Mesenchymal stem cell (in vitro differentiated cells and primary cell): ENCODE results near the gene RUFY4. TPM values are rescaled to one million over a fixed set of nuclear protein-coding genes. Genes with fewer than 3 reads are reported as not detected.
"Not testable (repeated sequence)": the region's sequence is repeated elsewhere in the genome, so short reads cannot be mapped to it uniquely, and the experiment has no call there.

ENCODE experiments used
- DNase-seq: peaks from one replicate; pipeline ENCODE4 v3.0.0-alpha.2; 2013
- H2AFZ ChIP-seq: one replicate; pipeline ENCODE4 v1.6.1; 2013; ENCODE audit warnings: low read depth, mild to moderate bottlenecking, control low read depth, inconsistent platforms, low read length, moderate library complexity
- H2AK5ac ChIP-seq: 2 replicates; pipeline ENCODE4 v1.6.1; 2013; ENCODE audit warnings: low read length, moderate library complexity, mild to moderate bottlenecking, inconsistent platforms; ENCODE audit not compliant: severe bottlenecking
- H2BK120ac ChIP-seq: one replicate; pipeline ENCODE4 v1.6.1; 2013; ENCODE audit warnings: low read depth, mild to moderate bottlenecking, inconsistent platforms, low read length, moderate library complexity
- H2BK12ac ChIP-seq, 2 experiments: one replicate each; pipeline ENCODE4 v1.6.1; 2013; ENCODE audit warnings: inconsistent platforms in 2 of 2, low read length in 2 of 2, mild to moderate bottlenecking in 2 of 2, moderate library complexity in 2 of 2, control low read depth in 1 of 2
- H2BK15ac ChIP-seq: one replicate; pipeline ENCODE4 v1.6.1; 2013; ENCODE audit warnings: mild to moderate bottlenecking, low read depth, inconsistent platforms; ENCODE audit not compliant: poor library complexity, severe bottlenecking
- H2BK5ac ChIP-seq: 2 replicates; pipeline ENCODE4 v1.6.1; 2013; ENCODE audit warnings: low read depth, mild to moderate bottlenecking, low read length, control low read depth, inconsistent platforms; ENCODE audit not compliant: poor library complexity, severe bottlenecking
- H3K14ac ChIP-seq, 2 experiments: one replicate each; pipeline ENCODE4 v1.6.1; 2013; ENCODE audit warnings: inconsistent platforms in 2 of 2, low read length in 2 of 2, control low read depth in 1 of 2, mild to moderate bottlenecking in 1 of 2, moderate library complexity in 1 of 2
- H3K18ac ChIP-seq, 2 experiments: one replicate each; pipeline ENCODE4 v1.6.1; 2013; ENCODE audit warnings: inconsistent platforms in 2 of 2, low read length in 2 of 2, control low read depth in 1 of 2, low read depth in 1 of 2, mild to moderate bottlenecking in 1 of 2
- H3K23ac ChIP-seq, 2 experiments: one replicate each; pipeline ENCODE4 v1.6.1; 2013; ENCODE audit warnings: inconsistent platforms in 2 of 2, low read length in 2 of 2, mild to moderate bottlenecking in 2 of 2, moderate library complexity in 2 of 2, control low read depth in 1 of 2
- H3K27ac ChIP-seq: 2 replicates; pipeline ENCODE4 v1.5.1; 2013; ENCODE audit warnings: mild to moderate bottlenecking, moderate library complexity, low read length, control low read depth, inconsistent platforms; ENCODE audit not compliant: poor library complexity, severe bottlenecking
- H3K27me3 ChIP-seq, 2 experiments: 2 replicates each; pipeline versions ENCODE4 v1.6.1 to v1.7.0; 2013; ENCODE audit warnings: low read length in 2 of 2, mild to moderate bottlenecking in 2 of 2, moderate library complexity in 2 of 2, control low read depth in 1 of 2, inconsistent platforms in 1 of 2; ENCODE audit not compliant: control insufficient read depth in 1 of 2, insufficient read depth in 1 of 2
- H3K36me3 ChIP-seq, 2 experiments: 2 replicates each; pipeline versions ENCODE4 v1.6.1 to v1.7.0; 2013; ENCODE audit warnings: low read length in 2 of 2, control low read depth in 1 of 2, inconsistent platforms in 1 of 2, low read depth in 1 of 2, mild to moderate bottlenecking in 1 of 2; ENCODE audit not compliant: insufficient read depth in 2 of 2, control insufficient read depth in 1 of 2
- H3K4ac ChIP-seq, 2 experiments: one replicate each; pipeline ENCODE4 v1.6.1; 2013; ENCODE audit warnings: inconsistent platforms in 2 of 2, low read length in 2 of 2, mild to moderate bottlenecking in 2 of 2, moderate library complexity in 2 of 2, control low read depth in 1 of 2, low read depth in 1 of 2
- H3K4me1 ChIP-seq: 2 replicates; pipeline ENCODE4 v1.6.1; 2013; ENCODE audit warnings: low read depth, low read length, control low read depth; ENCODE audit not compliant: control insufficient read depth, insufficient read depth
- H3K4me2 ChIP-seq: 2 replicates; pipeline ENCODE4 v1.6.1; 2013; ENCODE audit warnings: low read length, mild to moderate bottlenecking, inconsistent platforms; ENCODE audit not compliant: poor library complexity, severe bottlenecking
- H3K4me3 ChIP-seq, 2 experiments: 2 replicates each; pipeline versions ENCODE4 v1.5.1 to v1.7.0; 2013; ENCODE audit warnings: low read length in 2 of 2, mild to moderate bottlenecking in 2 of 2, control low read depth in 1 of 2, low read depth in 1 of 2; ENCODE audit not compliant: insufficient read depth in 1 of 2
- H3K79me1 ChIP-seq: replicated peaks from 2 replicates; pipeline ENCODE4 v1.6.1; 2013; ENCODE audit warnings: mild to moderate bottlenecking, control low read depth, low read length, inconsistent platforms; ENCODE audit not compliant: poor library complexity, severe bottlenecking
- H3K9ac ChIP-seq: 2 replicates; pipeline ENCODE4 v1.7.0; 2013; ENCODE audit warnings: mild to moderate bottlenecking, low read length, moderate library complexity
- H3K9me3 ChIP-seq: 2 replicates; pipeline ENCODE4 v1.7.0; 2013; ENCODE audit warnings: mild to moderate bottlenecking, low read length; ENCODE audit not compliant: control insufficient read depth
- H4K8ac ChIP-seq: one replicate; pipeline ENCODE4 v1.6.1; 2013; ENCODE audit warnings: inconsistent platforms, mild to moderate bottlenecking, low read length, moderate library complexity
- H4K91ac ChIP-seq: one replicate; pipeline ENCODE4 v1.6.1; 2013; ENCODE audit warnings: mild to moderate bottlenecking, low read length, inconsistent platforms
- WGBS: methylation state at CpG from one replicate; pipeline ENCODE4 v1.1.7; 2013; ENCODE audit warnings: mixed read lengths; 5-methylcytosine and 5-hydroxymethylcytosine counted together
- polyA plus RNA-seq, 2 experiments: library from polyadenylated mRNA; stranded (reverse); fragments of 200-250 nt; gene quantifications; one replicate each; pipeline ENCODE4 v1.2.3, GENCODE V29; 2013

Gene RUFY4, protein sequence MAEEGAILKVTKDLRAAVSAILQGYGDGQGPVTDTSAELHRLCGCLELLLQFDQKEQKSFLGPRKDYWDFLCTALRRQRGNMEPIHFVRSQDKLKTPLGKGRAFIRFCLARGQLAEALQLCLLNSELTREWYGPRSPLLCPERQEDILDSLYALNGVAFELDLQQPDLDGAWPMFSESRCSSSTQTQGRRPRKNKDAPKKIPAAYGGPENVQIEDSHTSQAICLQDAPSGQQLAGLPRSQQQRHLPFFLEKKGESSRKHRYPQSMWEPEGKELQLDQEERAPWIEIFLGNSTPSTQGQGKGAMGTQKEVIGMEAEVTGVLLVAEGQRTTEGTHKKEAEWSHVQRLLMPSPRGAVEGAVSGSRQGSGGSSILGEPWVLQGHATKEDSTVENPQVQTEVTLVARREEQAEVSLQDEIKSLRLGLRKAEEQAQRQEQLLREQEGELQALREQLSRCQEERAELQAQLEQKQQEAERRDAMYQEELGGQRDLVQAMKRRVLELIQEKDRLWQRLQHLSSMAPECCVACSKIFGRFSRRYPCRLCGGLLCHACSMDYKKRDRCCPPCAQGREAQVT
- polyA plus RNA-seq (2013, experiment 1 of 2) = 0.06 TPM
- not detected for polyA plus RNA-seq (2013, experiment 2 of 2)

DNA sequence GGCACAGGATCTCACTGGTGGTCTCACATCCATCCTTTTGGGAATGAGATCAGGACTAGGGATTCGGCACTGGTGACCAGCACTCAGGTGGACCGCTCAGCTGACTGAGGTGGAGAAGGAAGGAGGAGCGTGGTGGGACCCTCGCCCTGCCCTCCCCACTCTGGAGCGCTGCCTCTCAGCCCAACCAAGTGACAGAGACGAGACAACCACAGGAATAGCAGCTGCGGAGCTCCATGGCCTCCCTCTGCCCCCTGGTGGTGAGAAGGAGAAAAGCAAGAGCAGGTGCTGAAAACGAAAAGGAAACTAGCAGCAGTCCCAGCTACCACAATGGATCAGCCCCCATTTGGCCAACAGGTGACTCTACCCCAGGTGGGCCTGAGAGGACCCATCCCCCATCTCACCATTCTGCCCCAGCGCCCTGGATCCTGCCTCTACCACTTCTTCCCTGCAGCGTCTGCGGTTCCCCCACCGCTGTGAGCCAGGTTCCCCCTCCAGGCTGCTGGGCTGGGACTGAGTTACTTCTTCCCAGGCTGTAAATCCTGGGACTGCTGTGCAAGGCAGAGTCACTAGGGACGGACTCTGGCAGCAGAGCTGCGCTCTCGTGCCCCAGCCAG lies at the start of gene RUFY4:
RUFY4 (plus strand) TSS at position 533 of the 614 bp plus-strand sequence. CDS start 1,353 bp downstream, outside the sequence.
- H3K36me3 ChIP-seq, H3K14ac ChIP-seq, H2AK5ac ChIP-seq, H3K9me3 ChIP-seq, H2BK12ac ChIP-seq, H3K9ac ChIP-seq, H2BK5ac ChIP-seq, H3K27ac ChIP-seq, H2AFZ ChIP-seq, H3K18ac ChIP-seq, H4K91ac ChIP-seq, H2BK120ac ChIP-seq, H3K23ac ChIP-seq, H4K8ac ChIP-seq, H3K79me1 ChIP-seq, H3K4me1 ChIP-seq: not testable (repeated sequence)
- peak within 1 kb of the TSS; percentile 19 for H2BK15ac ChIP-seq
- peak within 1 kb of the TSS; percentile 4 for H3K4me2 ChIP-seq
- peak within 1 kb of the TSS; percentile 1 to 75 for H3K4me3 ChIP-seq
- peak; percentile 89 for DNase-seq
- peak within 1 kb of the TSS in 1 of 2 experiments; percentile 28 for H3K4ac ChIP-seq
- 11% methylated on average over 9 of the region's 15 CpGs for WGBS
- H3K27me3 ChIP-seq = peaks cover 66 to 85% of the 10 kb centered on the region in 2 experiments

DNA sequence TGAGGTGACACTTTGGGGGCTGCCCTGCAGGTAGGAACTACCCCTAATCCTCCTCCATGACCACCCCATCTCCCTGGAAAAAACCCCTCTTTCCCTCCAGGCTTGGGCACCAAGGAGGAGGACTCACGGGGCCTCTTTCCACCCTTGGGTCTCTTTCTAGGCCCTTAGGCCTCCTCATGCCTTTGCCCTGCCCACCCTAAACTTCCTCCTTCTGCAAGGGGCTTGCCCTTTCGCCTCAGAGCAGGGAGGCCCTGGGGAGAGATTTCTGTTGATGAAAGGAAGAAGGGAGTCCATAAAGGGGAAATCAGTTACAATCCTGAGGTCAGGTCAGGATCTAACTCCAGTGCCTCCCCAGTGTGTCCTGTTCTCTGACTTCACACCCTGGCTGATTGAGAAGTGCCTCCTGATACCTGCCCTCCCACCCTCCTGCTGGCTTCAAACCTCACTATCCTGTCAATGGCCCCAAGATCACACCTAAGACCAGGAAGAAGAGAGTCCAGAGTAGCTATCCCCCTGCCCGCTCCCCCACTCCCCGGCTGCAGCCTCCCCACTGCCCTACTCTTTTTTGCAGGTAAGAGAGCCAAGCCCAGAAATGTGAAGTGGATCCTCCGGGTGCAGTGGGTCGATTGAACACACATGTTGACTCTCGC lies 49.5 kb upstream of the RUFY4 start:
- H3K4me2 ChIP-seq = no peak overlapping the region
- no peak overlapping the region for H3K18ac ChIP-seq
- no peak overlapping the region for H4K8ac ChIP-seq
- no peak overlapping the region for H4K91ac ChIP-seq
- H3K27me3 ChIP-seq = peaks cover 9 to 26% of the 10 kb centered on the region in 2 experiments
- no peak overlapping the region for H3K4ac ChIP-seq
- H2BK15ac ChIP-seq = no peak overlapping the region
- 84% methylated on average over 3 of the region's 7 CpGs for WGBS
- no peak overlapping the region for H3K9ac ChIP-seq
- no peaks in the 10 kb centered on the region for H3K36me3 ChIP-seq
- no peak overlapping the region for H3K14ac ChIP-seq
- H3K79me1 ChIP-seq = no peaks in the 10 kb centered on the region
- H2BK5ac ChIP-seq = no peak overlapping the region
- H3K27ac ChIP-seq = no peak overlapping the region
- H2AFZ ChIP-seq = no peak overlapping the region
- H3K4me1 ChIP-seq = peaks cover 3% of the 10 kb centered on the region
- DNase-seq = no peak
- no peak overlapping the region for H2AK5ac ChIP-seq
- no peak overlapping the region for H3K23ac ChIP-seq
- no peak overlapping the region for H3K4me3 ChIP-seq
- H2BK120ac ChIP-seq = no peak overlapping the region
- no peaks in the 10 kb centered on the region for H3K9me3 ChIP-seq
- H2BK12ac ChIP-seq = no peak overlapping the region

DNA sequence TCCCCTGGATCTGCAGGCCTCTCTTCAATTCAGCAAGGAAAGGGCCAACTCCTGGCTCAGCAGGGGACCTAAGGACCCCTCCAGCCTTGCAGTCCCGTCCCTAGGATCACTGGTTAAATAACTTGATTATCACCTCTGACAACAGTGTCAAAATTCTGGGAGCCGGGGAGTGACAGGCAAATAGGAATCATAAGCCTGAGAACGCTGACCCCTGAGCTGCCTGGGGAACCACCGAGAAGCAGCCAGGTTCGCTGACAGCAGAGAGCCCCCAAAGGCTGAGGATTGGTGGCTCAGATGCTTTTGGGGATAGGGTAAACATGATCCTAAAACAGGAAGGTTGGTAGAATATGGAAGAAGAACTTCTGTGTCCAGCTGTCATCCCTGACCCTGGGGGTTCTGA lies 48.8 kb upstream of the RUFY4 start:
- H4K91ac ChIP-seq = no peak overlapping the region
- no peak overlapping the region for H2BK15ac ChIP-seq
- no peaks in the 10 kb centered on the region for H3K36me3 ChIP-seq
- no peak overlapping the region for H3K4me3 ChIP-seq
- no peak overlapping the region for H3K9ac ChIP-seq
- H3K27ac ChIP-seq = no peak overlapping the region
- DNase-seq = no peak
- no peak overlapping the region for H4K8ac ChIP-seq
- H2BK5ac ChIP-seq = no peak overlapping the region
- H2BK12ac ChIP-seq = no peak overlapping the region
- H3K27me3 ChIP-seq = peaks cover 9 to 21% of the 10 kb centered on the region in 2 experiments
- no peak overlapping the region for H3K4ac ChIP-seq
- H3K23ac ChIP-seq = no peak overlapping the region
- H3K4me1 ChIP-seq = peaks cover 3% of the 10 kb centered on the region
- no peak overlapping the region for H2BK120ac ChIP-seq
- no peaks in the 10 kb centered on the region for H3K79me1 ChIP-seq
- H3K4me2 ChIP-seq = no peak overlapping the region
- WGBS = 55% methylated on average over 5 of the region's 5 CpGs
- H3K18ac ChIP-seq = no peak overlapping the region
- H3K9me3 ChIP-seq = no peaks in the 10 kb centered on the region
- H3K14ac ChIP-seq = no peak overlapping the region
- no peak overlapping the region for H2AK5ac ChIP-seq
- no peak overlapping the region for H2AFZ ChIP-seq
